ENCODE measurements around the gene ATAD5.

DNA sequence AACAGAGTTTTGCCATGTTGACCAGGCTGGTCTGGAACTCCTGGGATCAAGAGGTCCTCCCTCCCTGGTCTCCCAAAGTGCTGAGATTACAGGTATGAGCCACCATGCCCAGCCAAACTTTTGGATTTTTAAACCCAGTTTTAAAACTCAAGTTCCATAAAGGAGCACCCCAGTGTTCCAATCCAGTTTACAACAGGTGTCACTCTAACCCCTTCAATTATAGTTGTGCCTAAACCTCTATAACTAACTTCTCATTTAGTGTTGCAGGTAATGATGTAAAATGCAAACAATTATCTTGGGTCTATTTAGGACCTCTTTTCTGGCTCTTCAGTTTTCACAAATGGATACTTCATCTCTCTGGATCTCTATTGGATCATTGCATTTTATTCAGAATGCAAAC, 82.2 kb downstream of the ATAD5 start:
- TF ChIP-seq POLR2A (IDR thresholded peaks at IDR 0.05; ENCODE audit: low read depth, low read length) (no peak), RFX5 (IDR thresholded peaks at IDR 0.05; ENCODE audit: low read depth, low read length) (no peak), MAFK (IDR thresholded peaks at IDR 0.05; ENCODE audit: low read depth, low read length) (no peak), RCOR1 (IDR thresholded peaks at IDR 0.05; ENCODE audit: insufficient replicate concordance, low read length) (no peak), SMC3 (IDR thresholded peaks at IDR 0.05; ENCODE audit: low read depth, low read length) (no peak), RAD21 (IDR thresholded peaks at IDR 0.05; ENCODE audit: low read length) (no peak), NFE2L2 (IDR thresholded peaks at IDR 0.05; ENCODE audit: low read depth, low read length) (no peak), BHLHE40 (IDR thresholded peaks at IDR 0.05; ENCODE audit: low read depth, low read length) (no peak), MAZ (IDR thresholded peaks at IDR 0.05; ENCODE audit: borderline replicate concordance, low read depth, low read length) (no peak), CEBPB (IDR thresholded peaks at IDR 0.05; ENCODE audit: low read depth, low read length) (no peak)
- TF ChIP-seq, protein P1, sequence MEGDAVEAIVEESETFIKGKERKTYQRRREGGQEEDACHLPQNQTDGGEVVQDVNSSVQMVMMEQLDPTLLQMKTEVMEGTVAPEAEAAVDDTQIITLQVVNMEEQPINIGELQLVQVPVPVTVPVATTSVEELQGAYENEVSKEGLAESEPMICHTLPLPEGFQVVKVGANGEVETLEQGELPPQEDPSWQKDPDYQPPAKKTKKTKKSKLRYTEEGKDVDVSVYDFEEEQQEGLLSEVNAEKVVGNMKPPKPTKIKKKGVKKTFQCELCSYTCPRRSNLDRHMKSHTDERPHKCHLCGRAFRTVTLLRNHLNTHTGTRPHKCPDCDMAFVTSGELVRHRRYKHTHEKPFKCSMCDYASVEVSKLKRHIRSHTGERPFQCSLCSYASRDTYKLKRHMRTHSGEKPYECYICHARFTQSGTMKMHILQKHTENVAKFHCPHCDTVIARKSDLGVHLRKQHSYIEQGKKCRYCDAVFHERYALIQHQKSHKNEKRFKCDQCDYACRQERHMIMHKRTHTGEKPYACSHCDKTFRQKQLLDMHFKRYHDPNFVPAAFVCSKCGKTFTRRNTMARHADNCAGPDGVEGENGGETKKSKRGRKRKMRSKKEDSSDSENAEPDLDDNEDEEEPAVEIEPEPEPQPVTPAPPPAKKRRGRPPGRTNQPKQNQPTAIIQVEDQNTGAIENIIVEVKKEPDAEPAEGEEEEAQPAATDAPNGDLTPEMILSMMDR (conservative IDR thresholded peaks at IDR 0.05; ENCODE audit: low read depth, low read length) = no peak
- TF ChIP-seq, protein P2, sequence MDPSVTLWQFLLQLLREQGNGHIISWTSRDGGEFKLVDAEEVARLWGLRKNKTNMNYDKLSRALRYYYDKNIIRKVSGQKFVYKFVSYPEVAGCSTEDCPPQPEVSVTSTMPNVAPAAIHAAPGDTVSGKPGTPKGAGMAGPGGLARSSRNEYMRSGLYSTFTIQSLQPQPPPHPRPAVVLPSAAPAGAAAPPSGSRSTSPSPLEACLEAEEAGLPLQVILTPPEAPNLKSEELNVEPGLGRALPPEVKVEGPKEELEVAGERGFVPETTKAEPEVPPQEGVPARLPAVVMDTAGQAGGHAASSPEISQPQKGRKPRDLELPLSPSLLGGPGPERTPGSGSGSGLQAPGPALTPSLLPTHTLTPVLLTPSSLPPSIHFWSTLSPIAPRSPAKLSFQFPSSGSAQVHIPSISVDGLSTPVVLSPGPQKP (IDR thresholded peaks at IDR 0.05; ENCODE audit: borderline replicate concordance, low read depth, low read length) = no peak
- TF ChIP-seq, protein P3, sequence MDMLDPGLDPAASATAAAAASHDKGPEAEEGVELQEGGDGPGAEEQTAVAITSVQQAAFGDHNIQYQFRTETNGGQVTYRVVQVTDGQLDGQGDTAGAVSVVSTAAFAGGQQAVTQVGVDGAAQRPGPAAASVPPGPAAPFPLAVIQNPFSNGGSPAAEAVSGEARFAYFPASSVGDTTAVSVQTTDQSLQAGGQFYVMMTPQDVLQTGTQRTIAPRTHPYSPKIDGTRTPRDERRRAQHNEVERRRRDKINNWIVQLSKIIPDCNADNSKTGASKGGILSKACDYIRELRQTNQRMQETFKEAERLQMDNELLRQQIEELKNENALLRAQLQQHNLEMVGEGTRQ (IDR thresholded peaks at IDR 0.05; ENCODE audit: low read depth, low read length) = no peak
